GM21737 (cell line): ENCODE measurements around the gene TTC9.
A peak's percentile ranks its signal among the peaks of the same experiment; 100 is the strongest.
"Not testable (repeated sequence)": the region's sequence is repeated elsewhere in the genome, so short reads cannot be mapped to it uniquely, and the experiment has no call there.

Experiments used
- ATAC-seq: cut with Tn5 transposase; IDR thresholded peaks from one replicate; pipeline ENCODE4 v1.9.1; 2021; ENCODE audit warnings: mild to moderate bottlenecking, moderate library complexity; ENCODE audit not compliant: unreplicated experiment

The TTC9 gene

GRCh38 chr14:70671652-70672644 is 30.2 kb downstream of the TTC9 start:
- no peak for ATAC-seq

- ATAC-seq = no peak
Measured at GRCh38 chr14:70677341-70677740, 35.6 kb downstream of the TTC9 start.

- ATAC-seq = no peak
Measured at GRCh38 chr14:70680748-70681147, 39.0 kb downstream of the TTC9 start.

GRCh38 chr14:70683983-70684382 is 42.3 kb downstream of the TTC9 start:
- ATAC-seq = no peak

GRCh38 chr14:70685474-70686197 is 43.9 kb downstream of the TTC9 start:
- ATAC-seq = no peak

GRCh38 chr14:70692210-70692609 is 50.5 kb downstream of the TTC9 start:
- no peak for ATAC-seq

- ATAC-seq = no peak
Measured at GRCh38 chr14:70696026-70696425, 54.3 kb downstream of the TTC9 start.

- no peak for ATAC-seq
Measured at GRCh38 chr14:70697701-70698100, 56.0 kb downstream of the TTC9 start.

- ATAC-seq = no peak
Measured at GRCh38 chr14:70698288-70698687, 56.6 kb downstream of the TTC9 start.

- no peak for ATAC-seq
Measured at GRCh38 chr14:70699646-70700045, 57.9 kb downstream of the TTC9 start.

- no peak for ATAC-seq
Measured at GRCh38 chr14:70700955-70701585, 59.4 kb downstream of the TTC9 start.

- no peak for ATAC-seq
Measured at GRCh38 chr14:70701610-70702009, 59.9 kb downstream of the TTC9 start.

GRCh38 chr14:70702161-70702560 is 60.4 kb downstream of the TTC9 start:
- no peak for ATAC-seq

GRCh38 chr14:70703621-70704168 is 62.0 kb downstream of the TTC9 start:
- not testable (repeated sequence) for ATAC-seq

GRCh38 chr14:70704960-70705359 is 63.2 kb downstream of the TTC9 start:
- ATAC-seq = no peak

GRCh38 chr14:70706177-70706576 is 64.5 kb downstream of the TTC9 start:
- no peak for ATAC-seq

GRCh38 chr14:70707138-70708038 is 65.7 kb downstream of the TTC9 start:
- peak; percentile 62 for ATAC-seq

- ATAC-seq = no peak
Measured at GRCh38 chr14:70708717-70709570, 67.2 kb downstream of the TTC9 start.

GRCh38 chr14:70709726-70710382 is 68.1 kb downstream of the TTC9 start:
- no peak for ATAC-seq
